Measurements from ENCODE around the gene ABCC11.

- TF ChIP-seq POLR2A (IDR thresholded peaks at IDR 0.05; ENCODE audit: low read depth, low read length) (no peak), SPI1 (IDR thresholded peaks at IDR 0.05; ENCODE audit: low read depth, low read length) (no peak), POLR2AphosphoS5 (IDR thresholded peaks at IDR 0.05; ENCODE audit: low read depth, low read length) (no peak)
These were observed 45.7 kb downstream of the ABCC11 start for GRCh38 chr16:48201515-48202201.
